GM19397 (cell line): ENCODE data around the gene GADL1.

Source experiments
- ATAC-seq: cut with Tn5 transposase; IDR thresholded peaks from one replicate; pipeline ENCODE4 v1.9.1; 2021; ENCODE audit warnings: mild to moderate bottlenecking, moderate library complexity; ENCODE audit not compliant: unreplicated experiment

Gene GADL1

DNA sequence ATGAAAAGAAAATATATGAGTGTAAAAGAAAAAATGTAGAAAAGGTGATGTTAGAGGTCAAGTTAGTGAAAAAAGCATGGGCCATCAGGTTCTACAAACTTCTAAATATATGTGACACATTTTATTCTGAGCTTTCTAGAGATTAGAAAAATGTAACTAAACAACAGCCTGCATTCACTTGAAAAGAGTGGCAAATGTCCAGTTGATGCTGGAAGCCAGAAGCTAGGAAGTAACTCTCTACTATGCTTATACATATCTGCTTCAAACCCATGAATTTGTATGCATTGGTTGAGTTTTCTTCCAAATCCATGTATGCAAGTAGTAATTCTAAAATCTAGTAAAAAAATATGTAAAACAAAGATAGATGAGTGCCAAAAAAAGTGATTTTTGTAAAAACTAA, 164.5 kb downstream of the GADL1 start:
- no peak for ATAC-seq

DNA sequence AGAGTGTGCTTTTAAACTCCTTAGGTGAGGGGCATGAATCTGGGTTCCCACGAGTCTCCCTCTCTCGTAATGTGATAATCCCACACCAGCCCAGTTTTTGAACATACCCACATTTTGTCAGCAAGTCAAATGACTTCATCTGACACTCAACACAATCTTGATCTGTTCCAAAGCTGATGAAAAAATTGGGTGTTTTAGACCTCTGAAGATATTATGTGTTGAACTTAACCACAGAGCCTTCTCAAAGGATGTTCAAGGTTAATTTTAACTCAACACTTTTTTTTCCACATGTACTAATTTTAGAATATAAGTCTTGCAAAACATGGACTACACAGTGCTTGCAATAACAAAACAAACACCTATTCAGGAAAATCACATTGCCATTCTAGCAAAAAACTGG, 164.9 kb downstream of the GADL1 start:
- no peak for ATAC-seq

- no peak for ATAC-seq
Observed at GRCh38 chr3:30728143-30728542, 166.3 kb downstream of the GADL1 start.

DNA sequence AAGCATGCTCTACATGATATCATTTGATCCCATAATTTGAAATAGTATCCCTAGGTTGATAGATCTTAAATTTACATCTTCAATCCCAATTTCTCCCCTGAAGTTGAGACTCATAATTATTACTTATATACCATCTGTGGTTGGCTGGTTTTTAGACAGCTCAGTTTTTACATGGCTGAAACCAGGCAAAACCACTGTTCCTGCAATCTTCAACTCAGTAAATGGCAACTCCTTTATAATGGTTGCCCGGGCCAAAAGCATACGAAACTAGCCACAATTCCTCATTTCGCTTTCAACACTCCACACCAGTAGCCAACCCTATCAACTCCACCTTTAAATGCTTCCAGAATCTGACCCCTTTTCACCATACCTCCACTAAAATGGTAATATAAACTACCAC, 169.6 kb downstream of the GADL1 start:
- no peak for ATAC-seq

DNA sequence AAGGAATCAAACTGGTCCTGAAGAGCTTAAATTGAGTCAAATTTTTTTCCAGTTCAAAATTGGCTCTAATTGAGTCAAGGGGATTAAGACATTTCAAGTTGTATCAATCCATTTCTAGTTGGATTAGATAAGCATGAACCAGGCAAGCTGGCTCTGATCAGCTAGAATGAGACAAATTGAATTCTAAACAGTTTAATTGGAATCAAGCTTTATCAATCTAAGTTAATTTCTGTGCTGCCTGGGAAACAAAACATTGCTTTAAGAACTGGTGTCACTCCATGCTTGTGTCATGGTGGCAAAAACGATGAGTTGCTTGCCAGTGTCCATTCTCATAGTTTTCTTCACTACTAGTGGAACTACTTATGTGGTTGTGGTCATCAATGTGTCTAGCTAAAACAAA, 171.2 kb downstream of the GADL1 start:
- ATAC-seq, result no peak

- ATAC-seq, result no peak
Observed at GRCh38 chr3:30721314-30721634, 173.2 kb downstream of the GADL1 start.

GRCh38 chr3:30720586-30721313, 173.7 kb downstream of the GADL1 start:
- no peak for ATAC-seq

DNA sequence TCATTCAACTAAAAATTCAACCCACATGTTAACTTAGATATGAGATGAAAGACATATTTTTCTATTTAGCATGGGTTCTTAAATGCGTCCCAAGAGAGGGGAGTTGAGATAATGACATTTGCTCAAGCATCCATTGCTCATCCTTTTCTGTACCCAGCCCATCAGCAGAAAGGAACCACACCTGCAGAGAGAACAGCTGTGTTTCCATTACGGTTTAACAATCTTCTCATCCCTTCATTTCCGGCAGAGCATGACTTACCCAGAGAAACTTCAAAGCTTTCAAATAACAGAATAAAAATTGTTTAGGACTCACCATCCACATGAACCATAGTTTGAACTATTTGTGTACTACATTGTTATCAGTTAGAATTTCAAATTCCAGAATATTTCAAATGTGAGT, 174.9 kb downstream of the GADL1 start:
- no peak for ATAC-seq

GRCh38 chr3:30713885-30714503, 180.5 kb downstream of the GADL1 start:
- no peak for ATAC-seq

DNA sequence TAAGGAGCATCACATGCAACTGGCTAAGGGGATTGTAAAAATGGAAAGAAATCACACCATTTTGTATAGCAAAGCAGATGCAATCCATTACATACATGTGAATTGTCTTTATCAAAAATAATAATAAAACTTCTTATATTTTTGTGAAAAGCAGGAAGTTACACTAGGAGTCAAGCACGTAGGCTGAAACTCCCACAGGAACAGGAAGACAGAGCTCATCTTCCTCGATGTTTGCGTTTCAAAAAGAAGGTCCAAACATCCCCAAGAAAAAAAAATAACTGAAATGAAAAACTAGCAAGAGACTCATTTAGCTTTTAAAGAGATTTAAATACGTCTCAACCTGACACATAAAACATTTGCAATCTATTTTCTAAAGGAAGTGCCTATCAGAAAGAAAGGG, 181.5 kb downstream of the GADL1 start:
- no peak for ATAC-seq

DNA sequence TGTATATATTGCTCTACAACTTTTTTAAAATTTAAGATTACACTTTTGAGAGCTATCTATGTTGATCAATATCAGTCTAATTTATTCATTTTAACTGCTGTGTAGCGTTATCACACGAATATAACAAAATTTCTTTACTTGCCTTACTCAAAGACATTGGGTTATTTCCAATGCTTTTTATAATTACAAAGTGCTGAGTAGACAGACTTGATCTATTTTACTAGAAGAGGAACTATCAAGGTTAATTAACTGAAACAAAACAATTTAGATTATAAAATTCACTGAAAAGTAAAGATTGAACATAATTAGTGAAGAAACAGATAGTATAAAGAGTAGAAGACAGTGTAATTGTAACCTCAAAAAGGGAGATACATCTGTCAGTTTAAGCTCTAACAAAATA, 182.6 kb downstream of the GADL1 start:
- no peak for ATAC-seq

DNA sequence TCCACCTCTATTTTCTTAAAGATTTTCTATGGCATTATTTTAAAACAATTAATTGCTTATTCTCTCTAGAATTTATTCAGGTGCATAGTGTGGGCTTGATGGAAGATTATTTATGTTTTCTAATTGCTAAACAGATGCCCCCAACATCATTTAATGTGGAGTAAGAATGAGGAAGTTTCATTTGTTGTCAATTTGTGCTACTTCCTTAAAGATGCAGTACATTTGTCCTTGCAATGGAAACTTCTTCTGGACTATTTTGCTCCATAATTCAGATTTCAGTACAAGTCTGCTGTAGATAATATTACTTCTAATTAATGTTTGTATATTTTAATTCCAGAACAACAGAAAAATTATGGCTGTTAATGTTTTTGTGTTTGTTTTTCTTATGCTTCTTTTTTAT, 183.3 kb downstream of the GADL1 start:
- ATAC-seq, result no peak

GRCh38 chr3:30710017-30710416, 184.4 kb downstream of the GADL1 start:
- ATAC-seq, result no peak

GRCh38 chr3:30708472-30708871, 186.0 kb downstream of the GADL1 start:
- no peak for ATAC-seq

DNA sequence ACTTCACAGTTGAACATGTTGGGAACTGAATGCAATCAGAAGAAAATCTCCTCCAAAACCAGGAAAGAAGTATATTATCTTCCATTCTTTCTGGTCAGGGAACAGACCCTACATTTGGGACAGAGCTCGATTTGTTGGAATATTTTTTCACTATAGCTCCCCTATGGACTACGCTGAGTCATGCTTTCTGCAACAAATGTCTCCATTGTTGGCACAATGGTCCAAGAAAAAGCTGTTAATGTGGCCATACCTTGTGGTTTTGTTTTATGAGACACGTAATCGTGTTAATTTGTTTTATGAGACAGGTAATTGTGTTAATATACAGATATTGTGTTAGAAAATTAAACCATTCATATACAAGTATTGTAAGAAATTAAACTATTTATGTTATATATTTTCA, 186.6 kb downstream of the GADL1 start:
- no peak for ATAC-seq

DNA sequence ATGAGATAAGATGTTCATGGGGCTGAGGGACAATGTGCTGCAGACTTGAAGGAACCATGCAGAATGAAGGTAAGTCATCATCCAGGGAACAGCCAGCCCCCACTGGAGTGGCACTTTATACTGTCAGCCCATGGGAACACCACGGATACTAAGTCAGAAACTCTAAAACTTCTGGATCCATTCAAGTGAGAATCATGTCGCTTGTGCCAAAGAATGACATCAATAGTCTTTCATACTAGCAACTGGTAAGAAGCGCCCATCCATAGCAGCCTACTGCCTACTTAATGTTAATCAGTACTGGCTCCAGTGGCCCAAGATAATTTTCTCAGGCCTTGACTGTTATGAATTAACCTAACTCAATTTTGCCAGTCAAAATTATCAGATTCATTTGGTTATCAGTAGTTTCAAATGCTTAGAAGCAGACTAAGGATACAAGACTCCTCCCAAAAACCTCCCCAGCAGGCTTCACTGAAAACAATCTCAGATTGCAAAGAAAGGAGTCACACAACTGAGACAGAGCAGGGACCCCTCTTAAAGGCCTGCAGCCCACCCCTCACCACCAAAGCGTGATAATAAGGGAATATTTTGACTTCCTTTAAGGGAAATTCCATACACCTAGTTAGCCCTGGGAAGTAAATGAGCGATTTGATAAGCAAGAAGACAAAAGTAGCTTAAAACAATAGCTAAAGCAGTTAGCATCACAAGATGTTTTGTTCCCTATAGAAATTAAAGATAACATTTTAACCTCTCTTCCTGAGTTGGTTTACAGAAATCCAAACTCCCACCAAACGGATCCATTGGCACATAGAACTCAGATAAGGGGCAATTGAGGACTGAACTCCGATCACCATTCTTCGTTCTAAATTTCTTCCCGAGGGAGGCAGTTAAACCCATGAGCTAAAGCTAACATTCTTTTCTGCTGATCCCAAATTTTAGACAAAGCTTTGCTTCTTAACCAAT, 189.2 kb downstream of the GADL1 start:
- ATAC-seq, result no peak

GRCh38 chr3:30702828-30703397, 191.5 kb downstream of the GADL1 start:
- no peak for ATAC-seq

- ATAC-seq, result no peak
Observed at GRCh38 chr3:30702038-30702827, 192.2 kb downstream of the GADL1 start.

GRCh38 chr3:30700702-30701321, 193.6 kb downstream of the GADL1 start:
- no peak for ATAC-seq

DNA sequence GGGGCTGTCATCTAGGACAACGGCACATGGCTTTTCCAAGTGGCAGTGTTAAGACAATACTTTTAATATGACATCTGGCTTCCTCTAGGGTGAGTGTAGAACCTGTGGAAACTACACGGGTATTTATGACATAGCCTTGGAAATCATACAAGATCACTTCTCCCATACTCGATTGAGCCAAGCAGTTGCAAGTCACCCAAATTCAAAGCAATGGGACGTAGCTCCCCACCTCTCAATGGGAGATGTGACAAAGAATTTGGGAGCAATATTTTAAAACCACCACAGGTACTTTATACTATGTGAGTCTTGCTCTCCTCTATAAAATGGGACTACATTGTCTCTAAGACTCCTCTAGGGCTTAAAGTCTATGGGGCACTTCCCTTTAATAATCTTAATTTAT, 194.5 kb downstream of the GADL1 start:
- no peak for ATAC-seq
